Cardiac muscle cell (in vitro differentiated cells and primary cell): ENCODE results near the gene PLEKHS1. TPM values are rescaled to one million over a fixed set of nuclear protein-coding genes. Genes with fewer than 3 reads are reported as not detected.
"Not testable (repeated sequence)": the region's sequence is repeated elsewhere in the genome, so short reads cannot be mapped to it uniquely, and the experiment has no call there.

Experiments
- DNase-seq, 2 donors: peaks; one replicate each; pipeline versions ENCODE4 v3.0.0 to v3.0.0-alpha.2; 2010 to 2017; ENCODE audit warnings: low read depth in 1 of 2, low spot score in 1 of 2
- H3K27ac ChIP-seq: fragments of 200-600 bp; sonication (generic); 2 replicates; pipeline ENCODE4 v1.5.1; 2016
- H3K27me3 ChIP-seq: fragments of 200-600 bp; sonication (generic); 2 replicates; pipeline ENCODE4 v1.6.0; 2016; ENCODE audit warnings: control low read depth
- H3K36me3 ChIP-seq: fragments of 200-600 bp; sonication (generic); 2 replicates; pipeline ENCODE4 v1.5.1; 2016; ENCODE audit warnings: control low read depth
- H3K4me1 ChIP-seq: fragments of 200-600 bp; sonication (generic); 2 replicates; pipeline ENCODE4 v1.8.1; 2017; ENCODE audit warnings: low read depth, mild to moderate bottlenecking, mixed run types
- H3K4me3 ChIP-seq: fragments of 200-600 bp; sonication (generic); 2 replicates; pipeline ENCODE4 v1.5.1; 2016; ENCODE audit warnings: mild to moderate bottlenecking
- H3K9me3 ChIP-seq: fragments of 200-600 bp; sonication (generic); 2 replicates; pipeline ENCODE4 v1.5.1; 2017; ENCODE audit warnings: low read depth, mild to moderate bottlenecking, control low read depth
- polyA plus RNA-seq: library from polyadenylated mRNA; unstranded; fragments of >200 nt; fragmentation: Nextera tagmentation; extraction: Ambion mirVana; gene quantifications from 2 replicates; pipeline ENCODE4 v1.2.1, GENCODE V29; 2016
- total RNA-seq: library from RNA; depleted of rRNA; stranded (reverse); fragments of >200 nt; gene quantifications from 2 replicates; pipeline ENCODE4 v1.2.3, GENCODE V29; 2016
- TF ChIP-seq, protein P1 (sequence below): IDR thresholded peaks from 2 replicates; pipeline ENCODE4 v1.5.1; 2012; ENCODE audit warnings: low read depth, mild to moderate bottlenecking, low read length

The PLEKHS1 gene
- total and polyA plus RNA-seq, 2 experiments from 2014 or later: not detected

DNA sequence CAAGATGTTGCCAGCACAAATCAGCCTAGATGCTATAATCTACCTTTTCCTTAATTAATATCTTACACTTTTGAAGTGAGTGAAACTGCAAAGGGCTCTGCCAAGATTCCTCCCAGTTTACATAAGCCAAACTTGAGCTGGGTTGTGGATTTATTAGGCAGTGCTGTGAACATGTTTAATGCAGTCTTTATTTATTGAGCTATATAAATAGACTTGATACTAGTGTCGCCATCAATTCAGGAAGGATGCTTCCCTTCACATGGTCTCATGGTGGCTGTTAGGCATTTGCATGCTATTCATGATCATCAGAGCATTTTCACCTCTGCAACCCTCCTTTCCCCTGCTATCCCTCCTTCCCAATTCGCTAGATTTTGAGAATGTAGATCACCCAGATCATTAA is 40.2 kb downstream of the PLEKHS1 start:
- Histone ChIP-seq H3K27me3 (peaks cover 47% of the 10 kb centered on the region), H3K4me3 (no peak overlapping the region), H3K9me3 (no peaks in the 10 kb centered on the region), H3K27ac (no peak overlapping the region), H3K4me1 (no peaks in the 10 kb centered on the region), H3K36me3 (no peaks in the 10 kb centered on the region)
- DNase-seq: no peak
- TF ChIP-seq, protein P1, sequence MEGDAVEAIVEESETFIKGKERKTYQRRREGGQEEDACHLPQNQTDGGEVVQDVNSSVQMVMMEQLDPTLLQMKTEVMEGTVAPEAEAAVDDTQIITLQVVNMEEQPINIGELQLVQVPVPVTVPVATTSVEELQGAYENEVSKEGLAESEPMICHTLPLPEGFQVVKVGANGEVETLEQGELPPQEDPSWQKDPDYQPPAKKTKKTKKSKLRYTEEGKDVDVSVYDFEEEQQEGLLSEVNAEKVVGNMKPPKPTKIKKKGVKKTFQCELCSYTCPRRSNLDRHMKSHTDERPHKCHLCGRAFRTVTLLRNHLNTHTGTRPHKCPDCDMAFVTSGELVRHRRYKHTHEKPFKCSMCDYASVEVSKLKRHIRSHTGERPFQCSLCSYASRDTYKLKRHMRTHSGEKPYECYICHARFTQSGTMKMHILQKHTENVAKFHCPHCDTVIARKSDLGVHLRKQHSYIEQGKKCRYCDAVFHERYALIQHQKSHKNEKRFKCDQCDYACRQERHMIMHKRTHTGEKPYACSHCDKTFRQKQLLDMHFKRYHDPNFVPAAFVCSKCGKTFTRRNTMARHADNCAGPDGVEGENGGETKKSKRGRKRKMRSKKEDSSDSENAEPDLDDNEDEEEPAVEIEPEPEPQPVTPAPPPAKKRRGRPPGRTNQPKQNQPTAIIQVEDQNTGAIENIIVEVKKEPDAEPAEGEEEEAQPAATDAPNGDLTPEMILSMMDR: no peak

DNA sequence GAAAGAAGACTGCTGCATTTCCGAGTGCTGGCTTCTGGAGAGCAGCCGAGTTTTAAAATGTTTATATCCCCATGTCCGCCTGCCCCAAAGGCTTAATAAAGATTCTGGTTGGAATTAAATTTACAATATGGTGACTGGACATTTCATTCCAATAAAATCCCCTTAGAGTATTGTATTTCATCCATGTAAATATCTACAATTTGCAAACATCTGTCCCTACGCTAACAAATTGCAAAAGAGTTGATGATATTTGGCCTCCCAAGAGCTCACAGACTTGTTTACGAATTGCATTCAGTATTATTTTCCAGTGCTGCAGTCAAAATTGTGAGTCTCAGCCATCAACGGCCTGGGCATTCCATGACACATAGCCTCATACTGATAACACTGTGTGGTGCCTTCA is 50.1 kb downstream of the PLEKHS1 start:
- Histone ChIP-seq H3K4me3 (no peak overlapping the region), H3K27ac (no peak overlapping the region), H3K27me3 (peaks cover 34% of the 10 kb centered on the region), H3K4me1 (no peaks in the 10 kb centered on the region), H3K9me3 (no peaks in the 10 kb centered on the region), H3K36me3 (no peaks in the 10 kb centered on the region)
- TF ChIP-seq, protein P1: no peak
- DNase-seq: no peak

DNA sequence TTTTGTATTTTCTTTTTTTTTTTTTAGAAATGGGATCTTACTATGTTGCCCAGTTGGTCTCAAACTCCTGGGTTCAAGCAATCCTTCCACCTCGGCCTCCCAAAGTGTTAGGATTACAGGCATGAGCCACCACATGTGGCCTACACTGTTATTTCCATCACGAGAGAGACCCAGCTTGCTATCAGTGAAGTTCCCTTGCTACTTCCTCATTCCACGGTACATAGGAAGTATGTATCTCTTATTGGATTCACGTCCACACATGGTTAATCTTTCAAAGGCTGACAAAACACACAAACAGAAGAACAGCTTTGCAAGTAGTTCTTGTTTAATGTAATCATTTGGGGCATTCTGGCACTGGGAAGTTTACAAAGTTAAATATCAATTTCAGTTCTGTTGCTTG is 51.5 kb downstream of the PLEKHS1 start:
- no peak overlapping the region for H3K27ac ChIP-seq
- H3K4me3 ChIP-seq: no peak overlapping the region
- H3K36me3 ChIP-seq: no peaks in the 10 kb centered on the region
- H3K4me1 ChIP-seq: no peaks in the 10 kb centered on the region
- H3K9me3 ChIP-seq: no peaks in the 10 kb centered on the region
- TF ChIP-seq, protein P1: no peak
- H3K27me3 ChIP-seq: peaks cover 22% of the 10 kb centered on the region
- DNase-seq: no peak

DNA sequence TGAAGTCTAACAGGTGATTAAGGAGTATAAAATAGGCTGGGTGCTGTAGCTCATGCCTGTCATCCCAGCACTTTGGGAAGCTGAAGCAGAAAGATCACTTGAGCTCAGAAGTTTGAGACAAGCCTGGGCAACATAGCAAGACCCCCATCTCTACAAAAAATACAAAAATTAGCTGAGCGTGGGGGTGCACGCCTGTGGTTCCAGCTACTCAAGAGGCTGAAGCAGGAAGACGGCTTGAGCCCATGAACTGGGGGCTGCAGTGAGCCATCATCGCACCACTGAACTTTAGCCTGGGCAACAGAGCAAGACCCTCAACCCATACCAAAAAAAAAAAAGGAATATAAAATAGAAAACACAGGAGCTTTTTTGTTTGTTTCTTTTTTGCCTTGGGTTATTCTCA is 55.0 kb downstream of the PLEKHS1 start:
- Histone ChIP-seq H3K4me1 (no peaks in the 10 kb centered on the region), H3K4me3 (no peak overlapping the region), H3K9me3 (no peaks in the 10 kb centered on the region), H3K36me3 (no peaks in the 10 kb centered on the region), H3K27me3 (peaks cover 24% of the 10 kb centered on the region), H3K27ac (no peak overlapping the region)
- DNase-seq: no peak
- TF ChIP-seq, protein P1: no peak

DNA sequence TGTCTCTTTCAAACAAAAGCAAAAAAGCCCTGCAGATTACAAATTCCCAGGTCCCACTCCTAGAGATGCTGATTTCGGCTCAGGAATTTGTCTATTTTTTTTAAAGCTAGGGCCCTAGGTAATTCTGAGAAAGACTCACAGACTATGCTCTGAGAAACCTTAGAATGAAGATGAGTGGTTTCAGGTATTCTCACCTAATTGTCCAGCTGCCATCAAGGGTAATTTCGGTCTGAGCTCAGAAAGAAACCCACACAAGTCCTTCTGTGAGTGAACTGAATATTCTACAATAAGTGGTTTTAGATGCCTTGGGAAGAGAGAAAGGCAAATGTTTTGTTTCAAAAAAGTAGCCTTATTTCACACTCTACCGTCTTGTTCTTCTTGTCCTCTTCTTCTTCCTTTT is 56.7 kb downstream of the PLEKHS1 start:
- no peak overlapping the region for H3K4me3 ChIP-seq
- peaks cover 24% of the 10 kb centered on the region for H3K27me3 ChIP-seq
- no peak overlapping the region for H3K27ac ChIP-seq
- no peaks in the 10 kb centered on the region for H3K36me3 ChIP-seq
- no peak for DNase-seq
- no peaks in the 10 kb centered on the region for H3K4me1 ChIP-seq
- TF ChIP-seq, protein P1: no peak
- H3K9me3 ChIP-seq: no peaks in the 10 kb centered on the region

DNA sequence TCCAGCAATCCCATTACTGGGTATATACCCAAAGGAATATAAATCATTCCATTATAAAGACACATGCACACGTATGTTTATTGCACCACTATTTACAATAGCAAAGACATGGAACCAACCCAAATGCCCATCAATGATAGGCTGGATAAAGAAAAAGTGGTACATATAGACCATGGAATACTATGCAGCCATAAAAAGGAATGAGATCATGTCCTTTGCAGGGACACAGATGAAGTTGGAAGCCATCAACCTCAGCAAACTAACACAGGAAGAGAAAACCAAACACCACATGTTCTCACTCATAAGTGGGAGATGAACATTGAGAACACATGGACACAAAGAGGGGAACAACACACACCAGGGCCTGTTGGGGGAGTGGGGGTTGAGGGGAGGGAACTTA is 63.2 kb downstream of the PLEKHS1 start:
- H3K9me3 ChIP-seq, DNase-seq, H3K4me3 ChIP-seq, H3K4me1 ChIP-seq, H3K27ac ChIP-seq, H3K27me3 ChIP-seq, H3K36me3 ChIP-seq: not testable (repeated sequence)
